AG04450 (cell line): ENCODE results near the gene XPO1. TPM values are rescaled to one million over a fixed set of nuclear protein-coding genes. Genes with fewer than 3 reads are reported as not detected.

Experiments
- CTCF ChIA-PET: fragments of 300-600, 350-600 bp; formaldehyde crosslinking; extraction: SDS; loops from one replicate; lab custom pipeline; 2022; ENCODE audit warnings: antibody characterized with exemption, inconsistent platforms; lab: Charles Lee
- POLR2A ChIA-PET: fragments of 350-600 bp; formaldehyde crosslinking; extraction: SDS; loops from one replicate; lab custom pipeline; 2021; ENCODE audit warnings: antibody characterized with exemption, inconsistent platforms; lab: Yijun Ruan, JAX
- DNase-seq: peaks from one replicate; pipeline ENCODE4 v3.0.0-alpha.2; 2011; ENCODE audit warnings: low read depth, low spot score
- H3K27ac ChIP-seq: one replicate; pipeline ENCODE4 v1.5.1; 2012; ENCODE audit warnings: low read depth, low read length, control low read depth
- H3K27me3 ChIP-seq: one replicate; pipeline ENCODE4 v1.6.0; 2012; ENCODE audit warnings: low read length; ENCODE audit not compliant: control insufficient read depth, insufficient read depth
- H3K4me3 ChIP-seq: 2 replicates; pipeline ENCODE4 v1.5.1; 2011; ENCODE audit warnings: mild to moderate bottlenecking, low read depth, low read length, control low read depth
- H3K9me3 ChIP-seq: 2 replicates; pipeline ENCODE4 v1.5.1; 2012; ENCODE audit warnings: low read length; ENCODE audit not compliant: control insufficient read depth, insufficient read depth
- CTCF ChIP-seq: IDR thresholded peaks from 2 replicates; pipeline ENCODE4 v1.5.1; 2011; ENCODE audit warnings: low read depth, low read length, control low read depth, inconsistent platforms
- polyA plus RNA-seq: library from polyadenylated mRNA; depleted of rRNA; stranded (reverse); fragments of >200 nt; gene quantifications from 2 replicates; pipeline ENCODE4 v1.2.3, GENCODE V29; 2011

The XPO1 gene
- polyA plus RNA-seq, 1 experiment = 143 TPM

DNA sequence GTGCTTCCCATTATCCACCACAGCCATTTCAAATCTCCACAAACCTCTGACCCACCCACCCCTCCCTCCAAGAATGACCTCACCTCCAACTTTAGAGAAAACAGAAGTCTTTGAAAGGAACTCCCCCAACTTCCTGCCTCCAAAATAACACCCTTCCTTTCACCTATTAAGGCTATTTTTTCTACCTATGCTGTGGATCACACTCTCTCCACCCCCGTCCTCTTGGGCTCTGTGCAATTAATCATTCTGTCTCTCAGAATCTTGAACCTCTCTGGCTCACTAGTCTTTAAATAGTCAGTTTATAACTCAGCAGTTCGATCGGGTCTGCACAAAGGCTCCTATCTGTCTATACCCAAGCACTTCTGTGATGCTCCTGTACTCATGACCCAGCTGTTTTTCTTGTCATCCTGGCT is 37.3 kb upstream of the XPO1 start:
- TF ChIP-seq CTCF = no peak
- ChIA-PET CTCF (no interaction called here), POLR2A (no interaction called here)
- no peak overlapping the region for H3K27ac ChIP-seq
- no peaks in the 10 kb centered on the region for H3K9me3 ChIP-seq
- H3K4me3 ChIP-seq = no peak overlapping the region
- no peaks in the 10 kb centered on the region for H3K27me3 ChIP-seq
- DNase-seq = no peak

- CTCF ChIA-PET = no interaction called here
- Histone ChIP-seq H3K27me3 (peaks cover 3% of the 10 kb centered on the region), H3K4me3 (no peak overlapping the region), H3K9me3 (no peaks in the 10 kb centered on the region), H3K27ac (no peak overlapping the region)
- POLR2A ChIA-PET = no interaction called here
- TF ChIP-seq CTCF = no peak
- no peak for DNase-seq
These were observed 28.4 kb upstream of the XPO1 start for GRCh38 chr2:61566566-61566965.

DNA sequence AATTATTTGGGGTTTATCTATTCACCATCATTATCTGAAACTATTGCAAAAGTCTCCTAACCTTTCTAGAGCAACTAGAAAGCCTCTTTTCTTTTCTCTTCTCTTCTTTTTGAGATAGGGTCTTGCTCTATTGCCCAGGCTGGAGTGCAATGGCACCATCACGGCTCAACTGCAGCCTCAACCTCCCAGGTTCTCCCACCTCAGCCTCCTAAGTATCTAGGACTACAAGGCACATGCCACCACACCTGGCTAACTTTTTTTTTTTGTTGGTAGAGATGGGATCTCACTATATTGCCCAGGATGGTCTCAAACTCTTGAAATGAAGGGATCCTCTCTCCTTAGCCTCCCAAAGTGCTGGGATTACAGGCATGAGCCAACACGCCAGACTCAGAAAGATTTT is 24.5 kb upstream of the XPO1 start:
- DNase-seq = no peak
- H3K9me3 ChIP-seq = no peaks in the 10 kb centered on the region
- TF ChIP-seq CTCF = no peak
- CTCF ChIA-PET = no interaction called here
- H3K27me3 ChIP-seq = peaks cover 7% of the 10 kb centered on the region
- POLR2A ChIA-PET = no interaction called here
- H3K27ac ChIP-seq = no peak overlapping the region
- no peak overlapping the region for H3K4me3 ChIP-seq

GRCh38 chr2:61558160-61558559 is 20.0 kb upstream of the XPO1 start:
- H3K27me3 ChIP-seq = peaks cover 7% of the 10 kb centered on the region
- POLR2A ChIA-PET = no interaction called here

DNA sequence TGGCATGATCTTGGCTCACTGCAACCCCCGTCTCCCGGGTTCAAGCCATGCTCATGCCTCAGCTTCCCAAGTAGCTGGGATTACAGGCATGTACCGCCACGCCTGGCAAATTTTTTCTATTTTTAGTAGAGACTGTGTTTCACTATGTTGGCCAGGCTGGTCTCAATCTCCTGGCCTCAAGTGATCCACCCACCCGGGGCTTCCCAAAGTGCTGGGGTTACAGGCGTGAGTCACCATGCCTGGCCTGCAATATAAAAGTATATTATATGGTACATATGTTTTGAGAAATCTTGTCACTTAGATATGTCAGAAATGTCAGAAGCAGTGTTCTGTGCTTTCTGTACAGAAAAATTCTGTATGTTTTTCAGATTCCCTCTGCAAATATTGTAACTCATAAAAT is 19.2 kb upstream of the XPO1 start:
- H3K27ac ChIP-seq = no peak overlapping the region
- no peak for DNase-seq
- CTCF ChIA-PET = no interaction called here
- H3K27me3 ChIP-seq = peaks cover 3% of the 10 kb centered on the region
- no peak for TF ChIP-seq CTCF
- no peaks in the 10 kb centered on the region for H3K9me3 ChIP-seq
- POLR2A ChIA-PET = no interaction called here
- H3K4me3 ChIP-seq = no peak overlapping the region

More at GRCh38 chr2:61558160-61558559, 20.0 kb upstream of the XPO1 start:
- Histone ChIP-seq H3K27ac (no peak overlapping the region), H3K9me3 (no peaks in the 10 kb centered on the region), H3K4me3 (no peak overlapping the region)
- TF ChIP-seq CTCF = no peak
- CTCF ChIA-PET = no interaction called here
- no peak for DNase-seq
